Right cardiac atrium (tissue), 5 donors: ENCODE results near the gene PHF21B. TPM values are rescaled to one million over a fixed set of nuclear protein-coding genes. Genes with fewer than 3 reads are reported as not detected.
A peak's percentile ranks its signal among the peaks of the same experiment; 100 is the strongest.

ENCODE experiments used
- ATAC-seq, 2 donors: fragments of 200-7000 bp; cut with Tn5 transposase; one replicate each; pipeline versions ENCODE4 v1.8.0 to v1.9.1; 2020; ENCODE audit warnings: moderate library complexity in 2 of 2, mild to moderate bottlenecking in 1 of 2
- DNase-seq, 3 donors: peaks; one replicate each; pipeline ENCODE4 v3.0.0-alpha.2; 2020
- H3K27ac ChIP-seq: one replicate; pipeline ENCODE4 v1.5.1; 2013; ENCODE audit warnings: mild to moderate bottlenecking, low read length, control low read depth, moderate library complexity
- H3K27me3 ChIP-seq: one replicate; pipeline ENCODE4 v1.6.1; 2013; ENCODE audit not compliant: control insufficient read depth, insufficient read depth
- H3K4me1 ChIP-seq: one replicate; pipeline ENCODE4 v1.6.1; 2013; ENCODE audit warnings: low read length; ENCODE audit not compliant: control insufficient read depth, insufficient read depth
- H3K4me3 ChIP-seq: one replicate; pipeline ENCODE4 v1.5.1; 2013; ENCODE audit warnings: low read length, control low read depth
- H3K9me3 ChIP-seq: one replicate; pipeline ENCODE4 v1.6.1; 2013; ENCODE audit warnings: low read length; ENCODE audit not compliant: control insufficient read depth
- WGBS: extraction: QIAGEN DNeasy Blood & Tissue Kit; methylation state at CpG from one replicate; pipeline ENCODE4 v1.1.7; 2013; 5-methylcytosine and 5-hydroxymethylcytosine counted together
- intact Hi-C, 4 donors: fragments of 100-400 bp; cut with DNase I; formaldehyde crosslinking; loops; one replicate each; pipeline versions ENCODE4 v1.11.0 to v1.14.0; 2022 to 2023
- polyA plus RNA-seq: library from polyadenylated mRNA; stranded (reverse); fragments of 200-250 nt; gene quantifications from one replicate; pipeline ENCODE4 v1.2.3, GENCODE V29; 2013
- total RNA-seq, 4 donors: library from RNA; stranded (reverse); fragmentation: NEBNext Ultra II Directional; extraction: Animal tissue kit (Norgen Biotek cat#: 25700); gene quantifications; one replicate each; pipeline ENCODE4 v1.2.1, GENCODE V29; 2021
- donor health status: healthy with polysubstance abuse.
- donor health status: DM: no; HTN: yes; CAD: no.
- donor health status: DM: no; HTN: no; CAD: no.
- donor health status: DM: no; HTN: yes; CAD: no; lungs with severe emphysema.
- donor health status: DM: yes; HTN: yes; CAD: no.

The PHF21B gene
- total and polyA plus RNA-seq, 5 donors: 0.50 to 1.9 (median 1.3) TPM

GRCh38 chr22:44956840-44957767 is 52.7 kb downstream of the PHF21B start:
- 68% methylated on average over 18 of the region's 18 CpGs for WGBS
- DNase-seq (no peak), ATAC-seq (no peak)
- Histone ChIP-seq H3K27me3 (no peaks in the 10 kb centered on the region), H3K4me1 (no peaks in the 10 kb centered on the region), H3K9me3 (no peaks in the 10 kb centered on the region), H3K27ac (no peak overlapping the region), H3K4me3 (no peak overlapping the region)
- intact Hi-C loops: no loop called here

DNA sequence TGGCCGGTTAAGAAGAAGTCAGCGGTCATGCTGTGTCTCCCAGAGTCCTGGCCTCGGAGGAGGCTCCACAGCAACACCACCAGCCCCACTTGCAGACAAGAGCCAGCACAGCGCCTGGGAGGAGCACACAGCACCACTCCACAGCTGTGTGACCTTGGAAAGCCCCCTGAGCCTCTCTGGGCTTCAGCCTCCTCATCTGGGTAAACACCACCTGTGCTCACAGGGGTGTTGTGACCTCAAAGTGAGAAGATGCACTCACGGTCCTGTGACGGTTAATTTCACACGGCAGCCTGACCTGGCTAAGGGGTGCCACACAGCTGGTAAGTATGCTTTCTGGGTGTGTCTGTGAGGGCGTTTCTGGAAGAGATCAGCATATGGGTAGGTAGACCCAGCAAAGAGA is 54.7 kb downstream of the PHF21B start:
- no peak for DNase-seq
- ATAC-seq: no peak
- intact Hi-C loops: no loop called here
- Histone ChIP-seq H3K27ac (no peak overlapping the region), H3K9me3 (no peaks in the 10 kb centered on the region), H3K4me1 (no peaks in the 10 kb centered on the region), H3K27me3 (no peaks in the 10 kb centered on the region), H3K4me3 (no peak overlapping the region)
- WGBS: 80% methylated on average over 8 of the region's 8 CpGs

DNA sequence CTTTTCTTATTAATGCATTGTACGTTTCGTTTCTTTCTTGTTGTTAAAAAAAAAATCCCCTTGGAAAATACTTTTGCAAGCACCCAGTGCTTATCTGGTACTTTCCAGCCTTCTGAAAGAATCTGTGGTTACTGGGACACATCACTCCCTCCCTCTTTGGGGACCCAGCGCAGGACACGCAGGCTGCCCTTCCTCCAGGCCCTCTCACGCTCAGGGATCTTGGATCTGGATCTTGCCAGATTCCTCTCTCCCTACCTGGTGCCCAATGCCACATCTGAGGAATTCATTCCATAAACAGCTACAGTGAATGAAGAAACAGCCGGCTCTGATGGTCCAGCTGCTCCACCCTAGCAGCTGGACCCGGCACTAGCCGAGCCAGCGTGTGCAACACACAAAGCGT is 55.7 kb downstream of the PHF21B start:
- Histone ChIP-seq H3K27me3 (no peaks in the 10 kb centered on the region), H3K9me3 (no peaks in the 10 kb centered on the region), H3K27ac (no peak overlapping the region), H3K4me1 (no peaks in the 10 kb centered on the region), H3K4me3 (no peak overlapping the region)
- DNase-seq (no peak), ATAC-seq (no peak)
- intact Hi-C loops: no loop called here
- WGBS: 69% methylated on average over 10 of the region's 10 CpGs

GRCh38 chr22:44952863-44953746 is 56.7 kb downstream of the PHF21B start:
- H3K4me3 ChIP-seq: no peak overlapping the region
- ATAC-seq: no peak
- H3K27ac ChIP-seq: no peak overlapping the region
- H3K9me3 ChIP-seq: no peaks in the 10 kb centered on the region
- no peak for DNase-seq
- intact Hi-C loops: no loop called here
- H3K27me3 ChIP-seq: no peaks in the 10 kb centered on the region
- no peaks in the 10 kb centered on the region for H3K4me1 ChIP-seq
- 53% methylated on average over 15 of the region's 15 CpGs for WGBS

DNA sequence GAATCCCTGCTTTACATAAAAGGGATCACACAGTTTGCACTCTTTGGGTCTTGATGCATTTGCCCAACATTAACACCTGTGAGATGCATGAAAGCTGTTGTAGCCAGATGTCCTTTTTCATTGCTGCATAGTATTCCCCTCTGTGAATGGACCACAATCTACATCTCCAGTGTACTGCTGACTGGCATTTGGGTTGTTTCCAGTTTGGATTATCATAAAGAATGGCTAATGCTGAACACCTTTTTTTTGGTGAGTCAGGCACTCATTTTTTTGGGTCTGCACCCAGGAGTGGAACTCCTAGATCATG is 58.3 kb downstream of the PHF21B start:
- intact Hi-C loops: no loop called here
- DNase-seq (no peak), ATAC-seq (no peak)
- no peaks in the 10 kb centered on the region for H3K4me1 ChIP-seq
- no peaks in the 10 kb centered on the region for H3K9me3 ChIP-seq
- no peaks in the 10 kb centered on the region for H3K27me3 ChIP-seq
- no peak overlapping the region for H3K27ac ChIP-seq
- no peak overlapping the region for H3K4me3 ChIP-seq

- H3K4me3 ChIP-seq: no peak overlapping the region
- no peaks in the 10 kb centered on the region for H3K27me3 ChIP-seq
- DNase-seq: peak in 1 of 3 donors; percentile 9
- H3K9me3 ChIP-seq: no peaks in the 10 kb centered on the region
- no peak overlapping the region for H3K27ac ChIP-seq
- H3K4me1 ChIP-seq: no peaks in the 10 kb centered on the region
- no peak for ATAC-seq
- 90% methylated on average over 21 of the region's 21 CpGs for WGBS
- intact Hi-C loops: no loop called here
These were observed 58.8 kb downstream of the PHF21B start for GRCh38 chr22:44950806-44951509.

GRCh38 chr22:44947846-44948245 is 62.0 kb downstream of the PHF21B start:
- Histone ChIP-seq H3K4me3 (no peak overlapping the region), H3K9me3 (no peaks in the 10 kb centered on the region), H3K4me1 (no peaks in the 10 kb centered on the region), H3K27ac (no peak overlapping the region), H3K27me3 (no peaks in the 10 kb centered on the region)
- ATAC-seq: no peak
- intact Hi-C loops: no loop called here
- WGBS: 82% methylated on average over 13 of the region's 13 CpGs
- no peak for DNase-seq

DNA sequence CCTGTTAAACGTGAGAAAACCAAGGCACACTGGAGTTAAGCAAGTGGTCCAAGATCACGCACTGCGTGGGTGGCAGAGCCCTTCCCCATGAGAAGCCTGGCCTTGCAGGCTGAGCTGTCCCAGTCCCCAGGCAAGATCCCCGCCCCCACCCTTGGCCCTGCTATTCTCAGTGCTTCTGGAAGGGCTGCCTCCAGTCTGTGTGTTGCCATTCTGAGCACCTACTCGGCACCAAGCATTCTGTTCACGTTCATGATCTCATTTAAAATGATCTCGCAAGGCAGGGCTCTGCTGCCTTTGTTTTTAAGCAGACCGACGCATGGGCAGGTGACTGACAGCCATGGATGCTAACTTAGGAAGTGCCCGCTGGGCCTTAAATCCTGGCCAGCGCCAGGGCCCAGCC is 62.8 kb downstream of the PHF21B start:
- DNase-seq (no peak), ATAC-seq (no peak)
- WGBS: 84% methylated on average over 11 of the region's 11 CpGs
- Histone ChIP-seq H3K4me3 (no peak overlapping the region), H3K27ac (no peak overlapping the region), H3K27me3 (no peaks in the 10 kb centered on the region), H3K4me1 (no peaks in the 10 kb centered on the region), H3K9me3 (no peaks in the 10 kb centered on the region)
- intact Hi-C loops: no loop called here

GRCh38 chr22:44944883-44945601 is 64.8 kb downstream of the PHF21B start:
- Histone ChIP-seq H3K27me3 (no peaks in the 10 kb centered on the region), H3K27ac (no peak overlapping the region), H3K9me3 (no peaks in the 10 kb centered on the region), H3K4me3 (no peak overlapping the region), H3K4me1 (no peaks in the 10 kb centered on the region)
- no peak for ATAC-seq
- DNase-seq: no peak
- intact Hi-C loops: no loop called here
- WGBS: 69% methylated on average over 20 of the region's 20 CpGs

GRCh38 chr22:44943701-44944324 is 66.0 kb downstream of the PHF21B start:
- 90% methylated on average over 17 of the region's 17 CpGs for WGBS
- Histone ChIP-seq H3K4me1 (no peaks in the 10 kb centered on the region), H3K27me3 (no peaks in the 10 kb centered on the region), H3K9me3 (no peaks in the 10 kb centered on the region), H3K27ac (no peak overlapping the region), H3K4me3 (no peak overlapping the region)
- intact Hi-C loops: no loop called here
- no peak for ATAC-seq
- DNase-seq: no peak
